K562 (cell line): Measurements from ENCODE around the gene SYNGR4. TPM values are rescaled to one million over a fixed set of nuclear protein-coding genes. Genes with fewer than 3 reads are reported as not detected.

Source experiments
- ATAC-seq: fragments of 200-7000 bp; cut with Tn5 transposase; 3 replicates; pipeline ENCODE4 v1.9.1; 2020; ENCODE audit warnings: moderate library complexity
- BruUV-seq: library from RNA; stranded (reverse); fragments of 400-500 nt; replicated peaks from 2 replicates; lab custom pipeline; 2021; lab: Mats Ljungman, UMichigan
- CTCF ChIA-PET: fragments of 300-600 bp; formaldehyde crosslinking; extraction: SDS; loops from one replicate; lab custom pipeline; 2021; ENCODE audit warnings: low intra/inter-chr PET ratio; lab: Yijun Ruan, JAX
- POLR2A ChIA-PET: fragments of 300-600, 350-650 bp; sonication (Branson Sonifier 250); formaldehyde crosslinking; extraction: SDS; loops from one replicate; lab custom pipeline; 2021; ENCODE audit warnings: antibody characterized with exemption, inconsistent platforms; lab: Yijun Ruan, JAX
- DNase-seq, 4 experiments: peaks; one replicate each; pipeline versions ENCODE4 v3.0.0 to v3.0.0-alpha.2; 2011 to 2018; ENCODE audit warnings: low spot score in 3 of 4, mixed read lengths in 3 of 4; ENCODE audit errors: extremely low read depth in 1 of 4
- FAIRE-seq: peaks from 2 replicates; lab custom pipeline; 2011; peaks lifted over from hg19 to GRCh38; lab: Jason Lieb, UNC
- H2AFZ ChIP-seq: 2 replicates; pipeline ENCODE4 v1.6.0; 2011; ENCODE audit warnings: low read depth, low read length, control low read depth, inconsistent platforms
- H3K27ac ChIP-seq: fragments of 200-600 bp; 3 replicates; pipeline ENCODE4 v1.8.0; 2011; ENCODE audit warnings: low read depth, mild to moderate bottlenecking, control low read depth, inconsistent platforms, low read length, moderate library complexity, mixed read lengths; ENCODE audit errors: extremely low read depth
- H3K27me3 ChIP-seq, 2 experiments: fragments of 300-600 bp in 1 of 2; 2 replicates in 1 of 2; 3 replicates in 1 of 2; pipeline versions ENCODE4 v1.6.0 to v1.8.0; 2011; ENCODE audit warnings: inconsistent platforms in 2 of 2, low read length in 2 of 2, mild to moderate bottlenecking in 1 of 2, mixed read lengths in 1 of 2, moderate library complexity in 1 of 2; ENCODE audit not compliant: control insufficient read depth in 2 of 2, insufficient read depth in 2 of 2
- H3K36me3 ChIP-seq: fragments of 300-600 bp; 3 replicates; pipeline ENCODE4 v1.8.0; 2011; ENCODE audit warnings: mild to moderate bottlenecking, low read length, inconsistent platforms; ENCODE audit not compliant: control insufficient read depth, insufficient read depth
- H3K4me1 ChIP-seq, 2 experiments: fragments of 200-600 bp in 1 of 2; replicated peaks in 1 of 2; 2 replicates in 1 of 2; 3 replicates in 1 of 2; pipeline versions ENCODE4 v1.5.1 to v1.8.0; 2011; ENCODE audit warnings: inconsistent platforms in 2 of 2, low read length in 2 of 2, mild to moderate bottlenecking in 1 of 2, mixed read lengths in 1 of 2, moderate library complexity in 1 of 2; ENCODE audit not compliant: control insufficient read depth in 2 of 2, insufficient read depth in 2 of 2
- H3K4me2 ChIP-seq: 2 replicates; pipeline ENCODE4 v1.6.1; 2011; ENCODE audit warnings: low read length, control low read depth, inconsistent platforms, mixed read lengths; ENCODE audit not compliant: insufficient read depth
- H3K4me3 ChIP-seq: fragments of 200-600 bp; sonication (generic), shearing (Covaris generic); 2 replicates; pipeline ENCODE4 v1.5.1; 2016; ENCODE audit warnings: control low read depth, inconsistent platforms
- H3K79me2 ChIP-seq: fragments of 200-600 bp; 3 replicates; pipeline ENCODE4 v1.8.0; 2011; ENCODE audit warnings: low read length, inconsistent platforms; ENCODE audit not compliant: control insufficient read depth, insufficient read depth
- H3K9ac ChIP-seq, 2 experiments: 2 replicates each; pipeline versions ENCODE4 v1.6.0 to v1.6.1; 2011; ENCODE audit warnings: low read depth in 2 of 2, low read length in 2 of 2, control low read depth in 1 of 2, inconsistent platforms in 1 of 2, mild to moderate bottlenecking in 1 of 2, mixed read lengths in 1 of 2; ENCODE audit not compliant: insufficient read depth in 1 of 2
- H3K9me1 ChIP-seq: one replicate; pipeline ENCODE4 v1.6.0; 2011; ENCODE audit warnings: inconsistent platforms, mild to moderate bottlenecking, low read length, moderate library complexity; ENCODE audit not compliant: control insufficient read depth, insufficient read depth
- H3K9me3 ChIP-seq: replicated peaks from 2 replicates; pipeline ENCODE4 v1.5.1; 2011; ENCODE audit warnings: low read depth, low read length, inconsistent platforms; ENCODE audit not compliant: control insufficient read depth, insufficient read depth
- H4K20me1 ChIP-seq: replicated peaks from 2 replicates; pipeline ENCODE4 v1.6.1; 2011; ENCODE audit warnings: low read length, inconsistent platforms, mixed read lengths; ENCODE audit not compliant: control insufficient read depth, insufficient read depth
- POLR2G ChIP-seq: fragments of 200-400 bp; formaldehyde crosslinking; IDR thresholded peaks from 2 replicates; pipeline ENCODE4 v1.6.1; 2017; ENCODE audit warnings: low read depth, mild to moderate bottlenecking, antibody characterized with exemption, low read length, moderate library complexity
- ZNF408 ChIP-seq: fragments of 250-450 bp; sonication (Bioruptor Pico); IDR thresholded peaks from 2 replicates; pipeline ENCODE4 v1.4.0; 2020; ENCODE audit warnings: low read depth, mild to moderate bottlenecking, moderate library complexity
- WGBS: fragments of 100-300 bp; shearing (Covaris generic); methylation state at CpG from one replicate; pipeline ENCODE4 v1.1.6; 2016; ENCODE audit warnings: low coverage, mixed read lengths; ENCODE audit not compliant: insufficient coverage; ENCODE audit errors: missing lambda C conversion rate; 5-methylcytosine and 5-hydroxymethylcytosine counted together
- in situ Hi-C: fragments of 300-500 bp; cut with MboI; formaldehyde crosslinking; loops from 4 replicates; pipeline ENCODE4 v1.15.0; 2018; ENCODE audit warnings: inconsistent platforms, mixed read lengths
- intact Hi-C: fragments of 100-400 bp; cut with micrococcal nuclease; formaldehyde crosslinking; loops from 2 replicates; pipeline ENCODE4 v1.14.2; 2022
- polyA plus RNA-seq, 8 experiments: library from polyadenylated mRNA; depleted of rRNA in 4 of 8; stranded (reverse) in 5 of 8; unstranded in 3 of 8; fragments of >200 nt; fragmentation: Nextera tagmentation in 2 of 8; fragmentation: Illumina TruSeq in 1 of 8; extraction: Ambion mirVana in 2 of 8; extraction: Trizol in 1 of 8; gene quantifications; 2 replicates each; pipeline versions ENCODE4 v1.2.1 to v1.2.3, GENCODE V29; 2011 to 2014; ENCODE audit warnings: inconsistent platforms in 1 of 8, missing spikeins in 1 of 8
- total RNA-seq, 7 experiments: library from RNA; depleted of rRNA in 6 of 7; stranded (reverse); fragments of >200 nt in 6 of 7; fragmentation: Illumina TruSeq in 2 of 7; extraction: Trizol in 2 of 7; gene quantifications; 2 replicates each; pipeline versions ENCODE4 v1.2.1 to v1.2.3, GENCODE V29; 2011 to 2021; ENCODE audit warnings: low replicate concordance in 1 of 7
- TF ChIP-seq, protein P1 (sequence below): sonication (generic); formaldehyde crosslinking; IDR thresholded peaks from 2 replicates; pipeline ENCODE4 v1.8.1; 2023; ENCODE audit warnings: mild to moderate bottlenecking, missing genetic modification reagents

SYNGR4 gene
- total and polyA plus RNA-seq, 9 of the 15 experiments (the other 6 are each of a cell fraction or from before 2014, with no cell fraction given) = 0.07 to 0.14 TPM; not detected in 7

DNA sequence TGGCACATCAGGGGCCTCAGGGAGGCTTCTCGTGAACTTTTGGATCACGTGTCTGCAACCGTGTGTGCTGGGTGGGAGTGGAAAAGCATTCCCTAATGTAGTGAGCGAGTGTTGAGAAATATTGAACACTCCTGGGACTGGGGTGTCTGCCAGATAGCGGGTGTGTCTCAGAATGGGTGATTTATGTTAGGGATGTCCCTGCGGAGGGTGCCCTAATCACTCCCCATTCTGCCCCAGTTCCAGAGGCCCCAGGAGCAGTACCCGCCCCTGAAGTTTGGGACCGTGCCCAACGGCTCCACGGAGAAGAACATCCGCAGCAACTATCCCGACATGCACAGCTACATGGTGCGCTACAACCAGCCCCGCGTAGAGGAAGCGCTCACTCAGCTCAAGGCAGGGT is 57.4 kb downstream of the SYNGR4 start:
- no peaks in the 10 kb centered on the region for H4K20me1 ChIP-seq
- H3K4me2 ChIP-seq = no peak overlapping the region
- CTCF ChIA-PET = no interaction called here
- 84% methylated on average over 10 of the region's 16 CpGs for WGBS
- no peak overlapping the region for H3K27ac ChIP-seq
- H3K9me1 ChIP-seq = no peaks in the 10 kb centered on the region
- H3K36me3 ChIP-seq = peaks cover 69% of the 10 kb centered on the region; the same call in 2 of the 3 replicates
- no TSS peak for BruUV-seq
- no peak overlapping the region for H2AFZ ChIP-seq
- FAIRE-seq (no peak), DNase-seq (no peak), ATAC-seq (no peak)
- H3K27me3 ChIP-seq = no peaks in the 10 kb centered on the region
- 0 out of 4 replicates have a peak overlapping the region, but pooled peaks of 1 of the 2 experiments have one; percentile 0 for H3K9ac ChIP-seq
- H3K4me3 ChIP-seq = no peak overlapping the region
- H3K4me1 ChIP-seq = peaks cover 25 to 38% of the 10 kb centered on the region in 2 experiments
- no peaks in the 10 kb centered on the region for H3K9me3 ChIP-seq
- intact Hi-C loops (no loop called here), in situ Hi-C loops (no loop called here)
- TF ChIP-seq, protein P1, sequence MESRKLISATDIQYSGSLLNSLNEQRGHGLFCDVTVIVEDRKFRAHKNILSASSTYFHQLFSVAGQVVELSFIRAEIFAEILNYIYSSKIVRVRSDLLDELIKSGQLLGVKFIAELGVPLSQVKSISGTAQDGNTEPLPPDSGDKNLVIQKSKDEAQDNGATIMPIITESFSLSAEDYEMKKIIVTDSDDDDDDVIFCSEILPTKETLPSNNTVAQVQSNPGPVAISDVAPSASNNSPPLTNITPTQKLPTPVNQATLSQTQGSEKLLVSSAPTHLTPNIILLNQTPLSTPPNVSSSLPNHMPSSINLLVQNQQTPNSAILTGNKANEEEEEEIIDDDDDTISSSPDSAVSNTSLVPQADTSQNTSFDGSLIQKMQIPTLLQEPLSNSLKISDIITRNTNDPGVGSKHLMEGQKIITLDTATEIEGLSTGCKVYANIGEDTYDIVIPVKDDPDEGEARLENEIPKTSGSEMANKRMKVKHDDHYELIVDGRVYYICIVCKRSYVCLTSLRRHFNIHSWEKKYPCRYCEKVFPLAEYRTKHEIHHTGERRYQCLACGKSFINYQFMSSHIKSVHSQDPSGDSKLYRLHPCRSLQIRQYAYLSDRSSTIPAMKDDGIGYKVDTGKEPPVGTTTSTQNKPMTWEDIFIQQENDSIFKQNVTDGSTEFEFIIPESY (CRISPR knock-in tag) = peak; percentile 86
- TF ChIP-seq ZNF408 (CRISPR knock-in tag) (no peak), POLR2G (0 out of 2 replicates have a peak, but pooled peaks have one; percentile 12)
- POLR2A ChIA-PET = no interaction called here
- 0 out of 3 replicates have a peak, but pooled peaks cover 2% of the 10 kb centered on the region for H3K79me2 ChIP-seq
